VCaP (cell line): Measurements from ENCODE around the gene C15orf39.
A peak's percentile ranks its signal among the peaks of the same experiment; 100 is the strongest.

Experiments
- H3K27ac ChIP-seq: fragments of 450-650 bp; 2 replicates; pipeline ENCODE4 v1.5.1; 2017
- TF ChIP-seq, protein P1 (sequence below): fragments of 450-650 bp; conservative IDR thresholded peaks from 2 replicates; pipeline ENCODE4 v1.5.1; 2017; ENCODE audit warnings: mild to moderate bottlenecking, moderate library complexity

C15orf39 gene

DNA sequence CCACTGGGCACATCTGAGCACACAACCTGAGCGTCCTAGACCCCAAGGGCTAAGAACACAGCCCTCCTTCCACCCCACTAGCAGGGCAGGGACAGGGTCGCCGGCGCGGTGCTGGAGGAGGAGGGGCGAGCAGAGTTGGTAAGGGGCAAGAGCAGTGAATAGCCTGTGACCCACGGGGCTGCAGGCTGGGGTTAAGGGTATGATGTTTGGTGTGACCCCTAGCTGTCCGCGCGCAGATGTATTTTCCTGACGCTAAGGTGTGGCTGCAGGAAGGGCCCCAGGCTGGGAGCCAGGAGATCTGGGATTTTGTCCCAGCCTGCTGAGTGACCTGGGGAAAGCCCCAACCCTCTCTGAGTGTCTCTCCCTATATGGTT is 1.3 kb upstream of the C15orf39 start:
- TF ChIP-seq, protein P1, sequence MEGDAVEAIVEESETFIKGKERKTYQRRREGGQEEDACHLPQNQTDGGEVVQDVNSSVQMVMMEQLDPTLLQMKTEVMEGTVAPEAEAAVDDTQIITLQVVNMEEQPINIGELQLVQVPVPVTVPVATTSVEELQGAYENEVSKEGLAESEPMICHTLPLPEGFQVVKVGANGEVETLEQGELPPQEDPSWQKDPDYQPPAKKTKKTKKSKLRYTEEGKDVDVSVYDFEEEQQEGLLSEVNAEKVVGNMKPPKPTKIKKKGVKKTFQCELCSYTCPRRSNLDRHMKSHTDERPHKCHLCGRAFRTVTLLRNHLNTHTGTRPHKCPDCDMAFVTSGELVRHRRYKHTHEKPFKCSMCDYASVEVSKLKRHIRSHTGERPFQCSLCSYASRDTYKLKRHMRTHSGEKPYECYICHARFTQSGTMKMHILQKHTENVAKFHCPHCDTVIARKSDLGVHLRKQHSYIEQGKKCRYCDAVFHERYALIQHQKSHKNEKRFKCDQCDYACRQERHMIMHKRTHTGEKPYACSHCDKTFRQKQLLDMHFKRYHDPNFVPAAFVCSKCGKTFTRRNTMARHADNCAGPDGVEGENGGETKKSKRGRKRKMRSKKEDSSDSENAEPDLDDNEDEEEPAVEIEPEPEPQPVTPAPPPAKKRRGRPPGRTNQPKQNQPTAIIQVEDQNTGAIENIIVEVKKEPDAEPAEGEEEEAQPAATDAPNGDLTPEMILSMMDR = no peak
- H3K27ac ChIP-seq = no peak overlapping the region

DNA sequence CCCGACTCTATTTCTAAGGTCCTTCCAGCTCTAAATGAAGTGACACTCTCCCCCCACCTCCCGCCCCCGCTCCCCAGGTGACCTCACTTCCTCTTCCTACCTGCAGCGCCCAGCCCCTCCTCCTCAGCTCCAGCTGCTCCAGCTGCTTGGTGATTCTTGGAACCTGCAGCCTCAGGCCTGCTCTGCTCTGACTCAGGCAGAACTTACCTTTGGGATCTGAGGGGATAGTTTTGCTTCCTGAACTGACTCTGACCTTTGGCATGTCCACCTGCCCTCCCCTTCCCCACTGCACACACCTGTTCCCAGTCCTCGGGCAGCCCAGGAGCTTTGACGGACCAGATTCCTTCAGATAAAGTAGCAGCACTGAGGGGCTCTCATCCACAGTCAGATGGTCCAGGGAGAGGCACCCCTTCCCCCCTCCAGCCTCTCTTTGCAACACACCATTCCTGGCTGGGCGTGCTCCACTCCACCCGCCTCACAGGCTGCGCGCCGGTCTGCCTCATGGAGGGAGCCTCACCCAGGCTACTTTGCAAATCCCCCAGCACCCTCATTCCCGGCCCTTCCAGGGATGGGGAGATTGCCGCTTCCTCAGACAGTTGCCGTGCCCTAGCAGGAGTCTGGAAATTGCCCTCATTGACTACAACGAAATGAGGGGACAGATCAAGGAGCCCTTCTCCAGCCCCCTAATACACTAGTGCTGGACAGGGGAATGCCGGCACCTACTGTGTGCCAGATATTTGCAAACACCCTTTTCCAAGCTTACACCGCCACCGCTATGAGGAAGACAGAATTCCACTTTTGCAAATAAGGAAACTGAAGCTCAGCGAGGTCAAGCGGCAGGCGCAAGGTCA is 692 bp upstream of the C15orf39 start:
- TF ChIP-seq, protein P1 = no peak
- H3K27ac ChIP-seq = peak overlapping the region; percentile 97

DNA sequence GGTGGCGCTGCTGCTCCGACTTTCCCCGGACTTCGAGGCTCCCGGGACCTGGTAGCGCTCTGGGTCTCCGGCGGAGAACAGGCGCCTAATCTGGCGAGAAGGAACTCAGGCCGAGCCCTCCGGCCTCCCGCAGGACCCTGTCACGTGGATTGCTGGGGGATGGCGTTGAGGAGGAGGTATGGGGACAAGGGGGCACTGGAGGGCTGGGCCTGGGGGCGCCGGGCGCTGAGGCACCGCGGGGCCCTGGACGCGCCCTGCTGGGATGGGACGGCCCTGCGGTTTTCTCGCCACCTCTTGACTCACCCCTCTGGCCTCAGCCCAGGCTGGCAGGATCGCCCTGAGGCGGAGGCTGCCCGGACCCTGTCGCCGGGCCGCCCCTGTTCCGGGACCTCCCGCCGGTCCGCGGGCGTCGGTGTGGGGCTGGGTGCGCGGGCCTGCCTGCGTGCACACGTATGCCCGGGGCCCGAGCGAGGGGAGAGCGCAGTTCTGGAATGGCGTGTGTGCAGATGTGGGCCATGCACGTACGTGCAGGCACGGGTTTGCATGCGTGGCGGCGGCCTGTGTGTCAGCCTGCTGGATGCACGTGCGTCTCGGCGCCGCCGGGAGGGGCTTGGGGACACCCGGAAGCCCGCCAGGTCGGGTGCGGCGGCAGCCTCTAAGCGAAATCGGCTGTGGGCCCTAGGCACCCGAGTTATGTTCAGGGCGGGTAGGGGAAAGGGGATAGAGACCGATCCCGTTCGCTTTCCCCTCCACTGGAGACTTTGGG is 752 bp downstream of the C15orf39 start:
- peak overlapping the region; percentile 97 for H3K27ac ChIP-seq
- TF ChIP-seq, protein P1 = no peak; the same call in none of the 2 replicates

DNA sequence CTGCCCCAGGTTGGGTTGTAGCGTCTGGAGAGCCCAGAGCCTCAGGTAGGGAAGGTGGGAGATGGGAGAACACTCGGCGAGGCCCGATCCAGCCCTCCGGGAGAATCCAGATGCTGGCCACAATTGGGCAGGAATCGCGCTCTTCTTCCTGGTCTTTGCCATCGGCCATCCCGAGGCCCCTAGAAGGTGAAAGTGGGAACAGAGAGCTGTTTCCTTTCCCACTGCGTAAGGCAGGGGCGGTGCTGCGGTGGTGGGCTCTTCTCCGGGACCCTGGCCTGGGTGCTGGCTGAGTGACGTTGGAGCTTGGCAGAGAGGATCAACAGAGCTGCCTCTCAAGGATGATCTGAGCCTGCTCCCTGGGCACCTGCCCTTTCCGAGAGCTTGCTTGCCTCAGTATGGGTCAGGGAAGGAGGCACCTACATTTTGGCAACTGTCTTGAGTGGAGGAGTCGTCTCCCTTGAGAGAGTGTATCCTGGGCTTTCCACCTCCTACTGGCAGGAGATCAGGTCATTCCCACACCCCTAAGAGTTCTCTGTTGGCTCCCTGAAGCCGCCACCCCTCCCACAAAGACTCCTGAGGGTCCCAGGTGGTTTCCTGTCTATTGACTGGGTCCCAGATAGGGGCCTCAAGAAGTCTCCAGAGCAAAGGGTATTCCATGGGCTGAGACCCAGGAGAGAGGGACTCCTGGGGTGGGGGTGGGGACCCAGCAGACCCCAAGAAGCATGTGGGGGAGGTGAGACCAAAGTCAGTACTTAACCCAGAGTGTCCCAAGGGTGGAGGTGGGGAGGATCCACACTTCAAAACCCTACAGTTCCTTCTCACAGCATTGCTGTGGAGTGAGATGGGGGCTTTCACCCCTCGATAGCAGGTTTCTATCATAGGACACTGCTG is 1.6 kb downstream of the C15orf39 start:
- peak overlapping the region; percentile 97 for H3K27ac ChIP-seq
- TF ChIP-seq, protein P1 = no peak

DNA sequence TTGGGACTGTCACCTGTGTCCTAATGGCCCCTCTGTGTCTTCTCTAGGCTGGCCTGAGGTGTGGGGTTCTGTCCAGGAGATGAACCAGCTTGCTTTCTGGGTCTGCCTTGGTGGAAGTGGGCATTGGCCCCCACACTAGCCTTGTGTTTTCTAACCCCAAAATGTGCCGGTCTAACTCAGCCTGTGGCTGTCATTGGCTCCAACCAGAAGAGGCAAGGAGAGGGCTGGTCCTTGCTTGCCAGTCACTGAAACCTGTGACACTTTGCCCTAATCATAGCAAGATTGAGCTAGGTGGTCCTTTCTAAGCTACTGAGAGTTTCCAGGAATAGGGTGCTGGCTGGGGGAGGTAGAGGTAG is 2.2 kb downstream of the C15orf39 start:
- TF ChIP-seq, protein P1 = no peak
- H3K27ac ChIP-seq = peak overlapping the region; percentile 97

DNA sequence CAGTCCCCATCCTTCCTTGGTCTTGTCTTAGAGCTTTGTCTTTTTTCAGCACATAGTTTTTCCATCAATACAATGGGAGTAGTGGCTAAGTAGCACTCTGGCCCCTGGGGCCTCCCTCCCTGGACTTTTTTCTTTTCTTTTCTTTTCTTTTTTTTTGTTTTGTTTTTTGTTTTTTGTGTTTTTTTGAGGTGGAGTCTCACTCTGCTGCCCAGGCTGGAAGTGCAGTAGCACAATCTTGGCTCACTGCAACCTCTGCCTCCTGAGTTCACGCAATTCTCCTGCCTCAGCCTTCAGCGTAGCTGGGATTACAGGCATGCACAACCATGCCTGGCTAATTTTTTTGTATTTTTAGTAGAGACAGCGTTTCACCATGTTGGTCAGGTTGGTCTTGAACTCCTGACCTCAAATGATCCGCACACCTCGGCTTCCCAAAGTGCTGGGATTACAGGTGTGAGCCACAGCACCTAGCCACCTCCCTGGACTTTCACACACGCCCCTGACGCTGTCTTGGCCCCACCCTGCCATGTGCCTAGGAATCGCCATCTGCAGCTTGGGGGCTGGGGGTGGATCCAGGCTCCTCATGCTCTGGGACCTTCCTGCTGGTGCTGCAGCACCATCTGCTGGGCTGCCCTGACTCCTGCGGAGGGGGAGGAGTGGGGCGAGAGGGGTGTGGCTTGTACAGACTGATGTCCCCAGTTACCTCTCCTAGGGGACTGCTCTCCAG is 2.8 kb downstream of the C15orf39 start:
- TF ChIP-seq, protein P1 = peak; percentile 100
- peak overlapping the region; percentile 97 for H3K27ac ChIP-seq
